LNCaP clone FGC (cell line): ENCODE results near the gene MORN1.

ENCODE experiments used
- DNase-seq: peaks from one replicate; pipeline ENCODE4 v3.0.0-alpha.2; 2011; ENCODE audit warnings: low read depth
- H3K4me3 ChIP-seq: 2 replicates; pipeline ENCODE4 v1.5.1; 2011; ENCODE audit warnings: mild to moderate bottlenecking, low read depth, low read length, control low read depth
- CTCF ChIP-seq: IDR thresholded peaks from 2 replicates; pipeline ENCODE4 v1.5.1; 2012; ENCODE audit warnings: mild to moderate bottlenecking; ENCODE audit not compliant: control insufficient read depth, insufficient read depth; ENCODE audit errors: extremely low read depth

The MORN1 gene

GRCh38 chr1:2290595-2291510 is 100.5 kb downstream of the MORN1 start:
- no peak for DNase-seq
- no peak for TF ChIP-seq CTCF
- no peak overlapping the region for H3K4me3 ChIP-seq

GRCh38 chr1:2290171-2290578 is 101.2 kb downstream of the MORN1 start:
- DNase-seq: no peak
- H3K4me3 ChIP-seq: no peak overlapping the region
- TF ChIP-seq CTCF: no peak

GRCh38 chr1:2289607-2290006 is 101.7 kb downstream of the MORN1 start:
- no peak for DNase-seq
- no peak for TF ChIP-seq CTCF
- H3K4me3 ChIP-seq: no peak overlapping the region

GRCh38 chr1:2288816-2289536 is 102.4 kb downstream of the MORN1 start:
- no peak for TF ChIP-seq CTCF
- H3K4me3 ChIP-seq: no peak overlapping the region
- DNase-seq: no peak

- DNase-seq: no peak
- H3K4me3 ChIP-seq: no peak overlapping the region
- TF ChIP-seq CTCF: no peak
These were observed 103.0 kb downstream of the MORN1 start for GRCh38 chr1:2288311-2288710.

- no peak overlapping the region for H3K4me3 ChIP-seq
- TF ChIP-seq CTCF: no peak
- no peak for DNase-seq
These were observed 103.7 kb downstream of the MORN1 start for GRCh38 chr1:2287649-2288048.
